HG03108 (cell line): ENCODE results near the gene C14orf93.
A peak's percentile ranks its signal among the peaks of the same experiment; 100 is the strongest.

Source experiments
- ATAC-seq: cut with Tn5 transposase; IDR thresholded peaks from one replicate; pipeline ENCODE4 v1.9.1; 2021; ENCODE audit warnings: moderate library complexity; ENCODE audit not compliant: unreplicated experiment

Gene C14orf93, protein sequence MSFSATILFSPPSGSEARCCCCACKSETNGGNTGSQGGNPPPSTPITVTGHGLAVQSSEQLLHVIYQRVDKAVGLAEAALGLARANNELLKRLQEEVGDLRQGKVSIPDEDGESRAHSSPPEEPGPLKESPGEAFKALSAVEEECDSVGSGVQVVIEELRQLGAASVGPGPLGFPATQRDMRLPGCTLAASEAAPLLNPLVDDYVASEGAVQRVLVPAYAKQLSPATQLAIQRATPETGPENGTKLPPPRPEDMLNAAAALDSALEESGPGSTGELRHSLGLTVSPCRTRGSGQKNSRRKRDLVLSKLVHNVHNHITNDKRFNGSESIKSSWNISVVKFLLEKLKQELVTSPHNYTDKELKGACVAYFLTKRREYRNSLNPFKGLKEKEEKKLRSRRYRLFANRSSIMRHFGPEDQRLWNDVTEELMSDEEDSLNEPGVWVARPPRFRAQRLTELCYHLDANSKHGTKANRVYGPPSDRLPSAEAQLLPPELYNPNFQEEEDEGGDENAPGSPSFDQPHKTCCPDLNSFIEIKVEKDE

DNA sequence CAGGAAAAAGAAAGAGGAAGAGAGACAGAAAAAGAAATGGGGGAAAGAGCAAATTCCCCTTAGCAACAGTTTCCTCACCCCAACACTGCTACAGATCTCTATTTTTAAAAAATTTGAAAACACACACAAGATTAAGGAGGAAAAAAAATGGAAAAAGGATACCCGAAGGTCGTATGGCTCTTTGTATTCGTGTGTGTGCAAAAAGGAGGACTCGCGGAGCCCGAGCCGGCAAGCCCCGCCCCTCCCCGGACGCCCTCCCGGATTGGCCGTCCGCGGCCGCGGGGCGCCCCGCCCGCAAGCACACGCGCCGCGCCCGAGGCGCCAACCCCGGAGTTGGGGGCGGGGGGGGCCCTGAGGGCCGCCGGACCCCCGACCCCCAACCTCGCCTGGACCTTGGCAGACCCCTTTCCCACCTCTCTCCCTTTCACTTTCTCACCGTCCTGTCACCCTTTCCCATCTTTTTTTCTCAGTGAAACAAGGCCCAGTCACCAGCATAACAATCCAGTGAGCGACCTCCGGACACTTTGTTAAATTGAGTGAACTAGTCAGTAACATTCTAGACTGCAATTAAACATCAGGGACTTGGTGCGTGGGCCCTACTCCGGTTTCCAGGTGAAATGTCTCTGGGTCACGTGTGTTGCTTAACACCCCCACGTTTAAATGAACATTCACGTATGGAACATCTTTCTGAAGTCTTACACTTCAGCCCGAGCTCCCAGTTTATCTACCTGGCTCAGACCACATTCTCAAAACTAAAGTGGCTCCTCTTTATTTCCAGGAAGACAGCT lies at the start of gene C14orf93:
Gene C14orf93 (minus strand): TSS at position 205 of the 788 bp plus-strand sequence. CDS start 11,120 bp downstream, outside the sequence.
- ATAC-seq: no peak

DNA sequence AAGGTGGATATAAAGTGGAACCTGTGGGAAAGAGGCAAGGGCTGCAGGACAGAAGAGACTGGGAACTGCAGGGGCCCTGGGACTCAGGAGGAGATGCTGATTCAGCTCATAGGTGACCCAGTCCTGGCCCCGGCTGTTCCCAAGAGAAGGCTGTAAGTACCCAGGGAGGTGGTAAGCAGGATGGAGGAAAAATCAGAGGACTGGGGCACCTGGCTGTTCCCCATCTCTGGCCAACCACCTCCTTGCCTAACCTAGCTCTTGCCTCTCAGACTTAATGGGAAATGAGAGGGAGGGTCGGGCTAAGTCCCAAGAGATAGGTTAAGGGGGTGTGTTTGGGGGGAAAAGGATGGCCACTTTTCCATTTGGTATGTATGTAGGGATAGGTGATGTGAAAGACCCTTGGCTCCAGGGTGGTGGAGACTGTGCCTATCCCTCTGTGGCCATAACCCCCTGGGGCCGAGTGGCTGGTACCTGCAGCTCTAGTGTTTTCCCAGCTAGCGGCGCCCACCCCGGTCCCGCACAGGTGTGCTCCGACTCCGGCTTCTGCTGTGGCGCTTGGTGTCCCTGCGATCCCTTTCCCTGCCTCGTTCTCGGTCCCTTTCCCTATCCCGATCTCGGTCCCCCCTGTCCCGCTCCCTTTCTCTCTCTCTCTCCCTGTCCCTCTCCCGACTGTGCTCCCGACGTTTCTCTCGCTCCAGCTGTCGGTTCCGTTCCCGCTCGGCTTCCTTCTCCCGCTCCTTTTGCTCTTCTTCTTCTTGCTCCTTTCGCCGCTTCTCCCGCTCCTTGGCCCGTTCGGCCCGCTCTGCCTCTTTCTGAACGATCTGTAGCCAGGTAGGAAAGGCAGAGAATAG lies 48.9 kb upstream of the C14orf93 start:
- ATAC-seq: no peak

DNA sequence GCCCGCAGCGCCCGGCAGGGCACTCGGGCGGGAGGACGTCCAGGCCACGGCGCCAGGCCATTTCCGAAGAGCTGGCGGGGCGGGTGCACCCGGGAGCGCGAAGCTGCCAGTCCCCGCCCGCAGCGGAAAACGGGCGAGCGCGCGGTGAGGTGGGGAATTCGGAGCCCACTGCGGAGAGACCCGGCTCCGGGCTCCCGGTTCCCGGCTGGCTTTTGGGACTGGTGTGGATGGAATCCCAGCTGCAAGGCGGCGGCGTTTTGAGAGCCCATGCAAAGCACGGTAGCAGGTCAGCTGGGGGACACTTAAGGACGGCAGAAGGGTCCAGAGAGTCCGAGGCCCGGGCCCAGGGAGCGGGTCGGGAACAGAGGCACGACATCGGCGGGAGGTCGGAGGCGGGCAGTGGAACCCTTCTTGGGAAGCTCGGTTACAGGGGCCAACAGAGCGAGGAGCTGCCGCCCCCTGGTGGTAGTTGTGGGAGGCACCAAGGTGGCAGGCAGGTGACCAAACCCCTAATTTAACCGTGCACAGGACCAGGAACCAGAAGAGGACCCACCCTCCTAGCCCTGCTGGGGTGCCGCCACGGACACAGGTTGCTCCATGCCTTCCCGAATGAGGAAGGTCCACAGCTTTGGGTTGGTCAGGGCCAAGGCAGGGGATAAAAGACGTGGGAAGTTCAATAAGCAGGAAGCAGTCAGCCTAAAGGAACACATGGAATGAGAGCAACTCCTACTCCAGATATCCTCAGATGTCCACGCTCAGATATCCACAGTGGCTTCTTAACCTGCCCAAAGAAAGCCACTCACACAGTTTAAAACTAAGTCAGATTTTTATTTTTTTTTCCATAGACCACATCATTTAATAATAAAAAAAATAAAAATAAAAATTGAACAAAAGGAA lies 48.1 kb upstream of the C14orf93 start:
- ATAC-seq: peak; percentile 43

DNA sequence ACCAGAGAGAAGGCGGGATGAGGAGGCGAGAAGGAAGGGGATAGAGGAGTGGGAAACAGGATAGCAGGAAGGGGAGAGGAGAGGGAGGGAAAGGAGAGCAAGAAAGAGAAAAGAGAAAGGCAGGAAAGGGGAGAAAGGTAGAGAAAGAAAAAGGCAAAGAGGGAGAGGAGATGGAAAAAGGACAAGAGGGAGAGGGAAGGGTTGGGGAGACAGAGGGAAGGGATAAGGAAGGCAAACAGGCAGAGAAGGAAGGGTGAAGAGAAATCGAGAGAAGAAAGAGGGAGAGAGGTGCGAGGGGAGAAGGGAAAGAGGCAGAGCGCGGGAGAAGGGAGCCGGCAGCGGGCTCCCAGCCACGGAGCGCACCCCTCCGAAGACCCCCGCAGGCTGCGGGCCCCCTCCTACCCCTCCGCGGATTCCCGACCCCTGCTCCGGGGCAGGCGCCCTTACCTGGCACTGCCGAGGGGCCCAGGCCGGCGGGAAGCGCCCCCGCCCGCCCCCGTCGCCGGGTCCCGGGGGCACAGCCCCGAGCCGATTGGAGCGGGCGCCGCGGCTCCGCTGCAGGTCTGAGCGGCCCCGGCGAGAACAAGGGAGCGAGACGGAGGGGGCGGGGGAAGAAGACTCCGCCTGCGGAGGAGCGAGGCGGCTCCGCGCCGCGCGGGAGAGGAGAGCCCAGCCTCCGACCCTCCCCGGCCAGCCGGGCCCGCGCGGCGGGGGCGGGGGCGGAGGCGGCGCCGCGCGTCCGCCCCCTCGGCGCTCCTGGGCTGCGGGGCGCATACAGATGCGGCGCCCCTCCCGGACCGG lies 47.2 kb upstream of the C14orf93 start, which contains the start of gene CDH24:
Gene CDH24 (minus strand): TSS at position 565 of the 801 bp plus-strand sequence. CDS start 1,787 bp downstream, outside the sequence.
- peak; percentile 36 for ATAC-seq

DNA sequence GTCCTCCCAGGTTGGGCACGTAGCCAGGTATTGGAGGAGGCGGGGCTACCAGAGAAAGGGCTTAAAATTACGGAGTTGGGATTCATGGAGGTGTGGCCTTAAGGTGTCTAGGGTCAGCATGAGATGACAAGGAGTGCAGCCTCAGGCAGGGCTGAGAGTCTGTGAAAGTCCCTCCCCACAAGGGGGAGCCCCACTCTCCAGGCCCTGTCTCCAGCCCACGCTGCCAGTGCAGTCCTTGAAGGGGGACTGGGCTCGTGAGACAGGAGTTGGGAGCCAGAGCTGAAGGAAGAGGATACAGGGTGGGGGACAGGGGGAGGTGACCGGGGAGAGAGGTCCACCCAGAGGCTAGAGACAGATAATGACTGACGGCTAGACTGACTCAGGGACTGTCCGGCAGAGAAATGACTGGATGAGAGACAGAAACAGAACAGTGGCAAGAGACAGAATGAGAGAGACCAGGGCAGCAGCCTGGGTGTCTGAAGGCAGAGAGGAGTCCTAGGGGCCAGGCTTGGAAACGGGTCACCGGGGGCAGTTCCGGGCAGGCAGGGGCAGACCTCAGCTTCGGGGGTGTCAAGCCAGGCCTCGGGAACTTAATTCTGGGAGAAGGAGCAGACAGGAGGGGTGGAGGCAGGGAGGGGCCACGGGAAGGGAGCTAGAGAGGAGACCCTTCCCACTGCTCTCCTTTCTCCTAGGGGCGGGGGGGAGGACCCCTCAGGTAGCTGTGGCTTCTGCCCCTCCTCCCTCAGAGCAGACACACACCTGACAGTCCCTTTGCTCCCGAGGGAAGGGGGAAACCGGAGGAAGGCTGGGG lies 46.4 kb upstream of the C14orf93 start:
- ATAC-seq: peak; percentile 43

DNA sequence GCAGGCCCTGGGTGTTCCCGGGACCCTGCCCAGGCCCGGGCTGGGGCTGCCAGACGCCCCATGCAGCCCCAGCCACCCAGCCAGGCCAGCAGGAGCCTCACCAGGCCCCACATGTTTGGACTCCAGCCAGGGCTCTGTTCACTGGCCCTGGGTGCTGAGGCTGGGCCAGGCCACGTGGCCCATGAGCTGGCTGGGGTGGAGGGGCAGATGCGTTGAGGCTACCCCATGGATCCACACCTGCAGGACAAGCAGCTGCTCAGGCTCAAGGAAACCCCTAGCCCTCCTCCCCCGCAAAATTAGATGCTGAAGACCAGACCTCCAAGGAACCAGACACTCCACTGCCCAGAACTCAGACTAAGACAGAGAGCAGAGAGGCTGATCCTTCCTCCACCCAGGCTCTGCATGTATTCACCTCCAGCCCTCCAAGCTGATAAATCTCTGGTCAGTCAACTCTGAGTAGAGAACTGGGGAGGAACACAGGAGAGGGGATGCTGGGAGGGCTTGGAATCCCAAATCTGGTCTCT lies 45.7 kb upstream of the C14orf93 start:
- ATAC-seq: no peak

DNA sequence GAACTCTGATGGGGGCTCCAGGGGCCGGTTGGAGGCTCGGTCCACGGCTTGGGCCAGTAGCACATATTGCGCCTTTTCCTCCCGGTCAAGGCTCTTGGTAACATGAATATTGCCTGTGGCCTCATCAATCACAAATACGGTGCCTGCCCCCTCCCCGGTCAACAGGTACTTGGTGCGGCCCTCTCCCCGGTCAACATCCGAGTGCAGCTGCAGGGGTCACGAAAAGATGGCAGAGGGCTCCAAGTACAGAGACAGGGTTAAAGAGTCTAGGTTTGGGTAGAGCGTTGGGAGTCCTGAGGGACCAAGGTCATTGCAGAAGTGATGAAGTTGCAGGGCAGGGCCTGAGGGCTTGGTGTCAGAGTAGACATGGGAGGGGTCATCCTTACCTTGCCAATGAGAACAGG lies 45.2 kb upstream of the C14orf93 start:
- ATAC-seq: no peak

DNA sequence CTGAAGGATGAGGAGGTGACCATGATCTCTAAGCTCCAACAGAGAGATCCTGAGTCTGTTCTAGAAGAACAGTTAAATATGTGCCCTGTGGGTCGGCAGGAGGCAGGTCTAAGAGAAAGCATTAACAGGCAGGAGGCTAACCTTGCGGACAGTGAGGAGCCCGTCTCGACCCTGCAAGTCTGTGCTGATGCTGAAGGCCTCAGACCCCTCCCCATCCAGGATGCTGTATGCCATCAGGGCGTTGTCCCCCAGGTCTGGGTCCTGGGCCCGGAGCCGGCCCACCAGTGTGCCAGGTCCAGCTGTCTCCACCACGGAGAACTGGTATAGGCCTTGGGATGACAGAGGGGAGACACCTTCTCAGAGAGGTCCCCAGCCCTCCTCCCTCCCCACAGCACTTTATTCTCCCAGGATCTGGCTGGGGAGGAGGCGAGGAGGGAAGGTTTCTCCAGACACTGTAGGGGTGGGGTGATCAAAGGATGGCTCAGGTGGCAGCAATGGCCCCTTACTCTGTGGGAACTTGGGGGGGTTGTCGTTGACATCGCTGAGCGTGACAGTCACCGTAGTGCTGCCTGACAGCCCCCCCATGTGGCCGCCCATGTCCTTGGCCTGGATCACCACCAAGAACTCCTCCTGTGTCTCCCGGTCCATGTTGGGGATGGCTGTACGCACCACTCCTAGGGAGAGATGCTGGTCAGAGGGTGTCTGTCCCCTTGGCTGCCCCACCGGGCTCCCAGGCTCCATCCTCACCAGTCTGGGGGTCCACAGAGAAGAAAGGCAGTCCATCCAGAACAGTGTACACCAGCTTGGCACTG lies 44.3 kb upstream of the C14orf93 start:
- ATAC-seq: no peak

DNA sequence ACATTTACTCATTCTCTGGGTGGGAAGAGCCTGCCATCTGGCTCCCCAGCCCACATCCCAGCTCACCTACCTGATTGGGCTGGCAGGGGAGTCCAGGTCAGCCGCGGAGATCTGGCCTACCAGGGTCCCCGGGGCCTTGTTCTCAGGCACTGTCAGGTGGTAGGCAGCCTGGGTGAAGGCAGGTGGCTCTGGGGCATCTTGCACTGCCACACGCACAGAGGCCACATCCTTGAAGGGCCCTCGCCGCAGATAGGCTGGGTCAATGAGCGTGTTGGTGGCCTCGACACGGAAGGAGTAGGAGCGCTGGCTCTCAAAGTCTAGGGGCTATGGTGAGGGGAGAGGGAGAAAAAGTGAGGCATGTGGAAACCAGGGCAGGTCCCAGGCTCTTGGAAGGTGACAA lies 43.5 kb upstream of the C14orf93 start:
- ATAC-seq: no peak

DNA sequence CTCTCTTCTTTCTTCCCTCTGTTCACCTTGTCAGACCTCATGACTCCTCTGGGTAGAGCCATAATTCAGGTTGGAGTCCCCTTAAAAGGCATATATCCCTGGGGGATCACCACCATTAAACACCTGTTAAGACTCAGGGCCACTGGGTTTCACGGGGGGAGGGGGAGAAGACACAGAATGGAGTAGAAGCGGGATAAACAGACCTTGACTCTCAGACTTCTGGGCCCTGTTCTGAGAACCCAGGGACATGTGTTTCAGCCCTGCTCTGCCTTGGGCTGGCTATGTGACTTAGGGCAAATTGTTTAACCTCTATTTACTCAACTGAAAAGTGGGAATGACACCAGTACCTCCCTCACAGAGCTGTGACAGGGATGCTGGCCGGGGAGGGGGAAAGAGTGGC lies 42.7 kb upstream of the C14orf93 start:
- ATAC-seq: no peak

DNA sequence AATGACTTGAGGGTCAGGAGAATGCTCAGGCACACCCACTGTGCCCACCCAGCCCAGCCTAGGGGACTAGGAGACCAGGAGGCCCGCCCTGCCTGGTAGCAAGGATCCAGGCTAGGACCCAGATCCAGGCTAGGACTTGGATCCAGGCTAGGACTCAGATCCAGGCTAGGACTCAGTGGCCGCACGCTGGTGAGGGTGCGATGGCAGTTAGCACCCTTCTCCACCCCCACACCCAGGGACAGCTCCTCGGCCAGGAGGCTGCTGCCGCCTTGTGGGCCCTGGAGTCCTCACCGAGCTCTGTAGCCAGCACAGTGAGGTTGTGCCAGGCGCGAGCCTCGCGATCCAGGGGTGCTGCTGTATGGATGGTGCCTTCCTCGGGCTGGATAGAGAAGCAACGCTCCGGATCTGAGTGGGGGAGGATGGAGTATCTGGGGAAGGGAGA lies 42.3 kb upstream of the C14orf93 start:
- no peak for ATAC-seq

DNA sequence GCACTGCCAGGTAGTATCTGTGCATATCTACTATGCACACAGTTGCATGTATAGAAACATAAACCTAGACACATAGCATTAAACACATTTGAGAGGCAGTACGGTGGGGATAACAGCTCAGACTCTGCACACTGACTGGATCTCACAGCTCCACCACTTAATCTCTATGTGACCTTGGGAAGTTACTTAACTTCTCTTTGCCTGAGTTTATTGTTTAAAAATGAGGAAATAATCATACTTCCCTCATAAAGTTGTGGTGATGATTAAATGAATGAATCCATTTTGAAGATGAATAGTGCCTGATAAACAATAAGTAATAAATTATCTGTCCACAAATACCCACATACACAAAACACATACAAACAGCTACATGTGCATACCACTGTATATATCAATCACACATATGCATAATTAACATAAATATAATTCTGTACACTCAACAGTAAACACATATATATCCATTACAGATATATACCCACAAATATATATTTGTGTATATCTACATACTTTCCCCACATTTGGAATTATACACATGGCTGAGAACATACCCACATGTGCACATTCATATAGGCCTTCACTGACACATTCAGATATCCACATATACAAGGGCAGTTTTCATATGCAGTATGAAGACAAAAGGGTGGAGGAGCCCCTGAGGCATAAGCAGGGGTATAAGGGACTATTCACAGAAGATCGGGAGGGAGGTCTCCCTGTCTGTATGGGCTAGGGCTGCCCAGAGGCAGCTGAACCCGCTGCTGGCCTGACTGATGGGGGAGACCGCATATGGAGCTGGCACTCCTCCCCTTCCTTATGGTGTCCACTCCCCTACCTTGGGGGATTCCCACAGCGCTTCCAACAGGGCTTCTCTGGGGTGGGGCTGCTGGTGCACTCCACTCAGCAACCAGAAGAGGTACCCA lies 41.5 kb upstream of the C14orf93 start:
- ATAC-seq: no peak

DNA sequence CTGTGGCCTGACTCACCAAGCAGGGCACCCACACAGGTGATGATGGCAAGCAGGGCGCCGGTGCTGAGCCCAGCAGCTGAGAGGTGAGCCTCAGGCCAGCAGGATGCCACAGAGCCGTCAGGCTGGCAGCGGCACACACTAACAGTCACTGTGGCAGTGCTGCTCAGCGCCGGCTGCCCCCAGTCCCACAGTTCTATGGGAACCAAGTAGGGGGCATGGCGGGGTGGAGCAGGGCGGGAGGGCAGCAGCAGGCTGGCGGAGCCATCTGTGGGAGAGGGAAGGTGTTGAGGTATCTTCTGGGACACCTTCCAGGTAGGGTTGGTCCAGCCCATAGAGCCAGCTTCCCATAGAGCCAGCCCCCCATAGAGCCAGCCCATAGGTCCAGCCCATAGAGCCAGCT lies 39.1 kb upstream of the C14orf93 start:
- no peak for ATAC-seq

DNA sequence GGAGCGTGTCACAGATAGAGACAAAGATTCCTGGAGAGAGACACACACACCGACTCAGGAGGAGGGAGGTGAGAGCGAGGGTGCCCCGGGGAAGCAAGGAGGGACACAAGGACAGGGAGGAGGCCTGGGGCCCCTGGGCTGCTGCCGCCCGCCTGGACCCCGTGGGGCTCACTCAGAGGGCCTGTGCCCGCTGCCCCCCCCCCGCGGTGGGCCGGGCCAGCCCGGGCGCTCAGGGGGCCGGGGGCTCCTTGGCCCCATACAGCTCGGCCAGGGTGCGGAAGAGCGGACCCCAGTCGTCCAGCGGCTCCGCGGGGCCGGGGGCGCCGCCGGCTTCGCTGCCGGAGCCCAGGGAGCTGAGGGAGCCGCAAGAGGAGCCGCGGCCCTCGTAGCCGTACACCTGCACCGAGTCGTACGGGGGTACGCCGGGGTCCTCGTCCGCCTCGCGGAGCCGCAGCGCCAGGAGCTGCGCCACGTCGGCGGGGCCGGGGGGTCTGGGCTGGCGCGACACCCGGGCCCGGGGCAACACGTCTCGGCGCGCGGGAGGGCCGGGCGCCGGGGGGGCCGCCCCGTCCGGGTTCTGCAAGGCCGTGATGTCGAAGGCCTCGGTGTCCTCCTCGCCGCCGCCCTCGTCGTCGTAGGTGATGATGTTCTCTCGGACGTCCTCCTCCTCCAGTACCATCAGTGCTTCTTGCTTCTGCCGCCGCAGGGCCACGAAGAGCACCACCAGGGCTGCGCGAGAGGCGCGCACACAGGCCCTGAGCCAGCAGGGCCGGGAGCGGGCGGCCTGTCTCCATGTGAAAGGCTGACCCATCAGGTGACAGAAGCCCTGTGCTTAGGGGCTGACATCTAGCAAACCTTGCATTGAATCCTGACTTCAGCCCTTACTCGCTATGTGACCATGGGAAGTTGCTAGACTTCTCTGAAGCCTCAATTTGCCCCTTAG lies 38.1 kb upstream of the C14orf93 start:
- ATAC-seq: no peak
